EH (cell line): ENCODE results near the gene ISG20L2.

ENCODE experiments used
- DNase-seq: peaks from one replicate; pipeline ENCODE4 v3.0.0-alpha.2; 2015; ENCODE audit warnings: low read depth

Gene ISG20L2

GRCh38 chr1:156752843-156753482 lies 24.4 kb upstream of the ISG20L2 start:
- peak; percentile 37 for DNase-seq

GRCh38 chr1:156751757-156752481 lies 23.4 kb upstream of the ISG20L2 start:
- peak; percentile 96 for DNase-seq

GRCh38 chr1:156751451-156751756 lies 22.8 kb upstream of the ISG20L2 start, which contains the start of gene HDGF:
TSS of gene HDGF (minus strand) at chr1:156751675. CDS start at chr1:156751429, 246 bp downstream.
- DNase-seq: no peak

DNA sequence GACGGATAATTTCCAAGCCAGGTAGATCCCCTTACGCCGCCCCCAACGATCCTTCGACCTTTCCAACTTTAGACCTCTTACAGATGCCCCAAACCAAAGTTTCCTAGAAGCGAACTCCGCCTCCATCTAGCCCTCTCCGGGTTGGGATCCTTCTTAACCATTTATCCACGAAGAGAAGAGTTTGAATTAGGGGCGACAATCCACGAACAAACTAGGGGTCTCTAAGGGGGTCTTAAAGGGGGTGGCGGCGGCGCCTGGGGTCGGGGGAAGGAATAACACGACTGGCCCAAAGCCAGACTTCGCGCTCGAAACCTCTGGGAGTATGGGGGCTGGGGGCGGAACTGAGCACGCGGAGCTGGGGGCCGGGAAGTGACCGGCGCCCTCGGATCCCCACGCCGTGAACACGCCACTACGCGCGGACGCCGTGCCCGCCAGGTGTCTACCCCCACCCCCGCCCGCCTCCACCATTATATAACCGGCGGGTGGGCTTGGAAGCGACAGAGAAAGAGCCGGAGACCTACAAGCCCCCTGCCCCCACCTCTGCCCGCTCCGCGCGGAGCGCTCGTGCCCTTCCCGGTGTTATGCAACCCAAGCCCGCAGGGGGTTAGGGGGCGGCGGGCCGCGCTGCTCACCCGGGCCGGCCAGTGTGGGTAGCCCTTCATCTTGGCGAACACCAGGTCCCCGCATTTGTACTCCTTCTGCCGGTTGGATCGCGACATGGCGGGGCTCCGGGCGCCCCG lies 22.3 kb upstream of the ISG20L2 start:
- peak; percentile 47 for DNase-seq

DNA sequence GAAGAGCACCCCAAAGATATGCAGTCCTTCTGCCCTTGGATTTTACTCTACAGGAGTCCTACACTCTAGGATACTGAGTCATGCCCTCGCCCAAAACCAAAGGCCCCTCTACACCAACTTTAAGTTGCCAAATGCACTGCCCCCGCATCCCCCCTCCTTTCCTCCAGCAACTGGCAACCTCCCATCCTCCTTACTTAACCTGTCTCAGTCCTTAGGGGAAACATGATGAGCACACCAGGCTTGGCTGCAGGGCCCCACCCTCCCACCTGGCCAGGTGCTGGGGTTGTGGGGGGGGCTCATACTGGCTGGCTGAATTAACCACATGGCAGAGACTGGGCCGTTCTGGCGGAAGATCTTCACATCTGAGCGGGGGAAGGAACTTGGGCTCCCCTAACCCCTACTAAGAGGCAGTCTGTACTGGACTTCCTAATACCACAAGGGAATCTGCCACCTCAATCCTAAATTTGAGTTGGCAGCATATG lies 21.7 kb upstream of the ISG20L2 start:
- DNase-seq: peak; percentile 42

GRCh38 chr1:156749419-156750118 lies 21.0 kb upstream of the ISG20L2 start:
- peak; percentile 10 for DNase-seq

GRCh38 chr1:156748670-156749418 lies 20.3 kb upstream of the ISG20L2 start:
- peak; percentile 66 for DNase-seq

DNA sequence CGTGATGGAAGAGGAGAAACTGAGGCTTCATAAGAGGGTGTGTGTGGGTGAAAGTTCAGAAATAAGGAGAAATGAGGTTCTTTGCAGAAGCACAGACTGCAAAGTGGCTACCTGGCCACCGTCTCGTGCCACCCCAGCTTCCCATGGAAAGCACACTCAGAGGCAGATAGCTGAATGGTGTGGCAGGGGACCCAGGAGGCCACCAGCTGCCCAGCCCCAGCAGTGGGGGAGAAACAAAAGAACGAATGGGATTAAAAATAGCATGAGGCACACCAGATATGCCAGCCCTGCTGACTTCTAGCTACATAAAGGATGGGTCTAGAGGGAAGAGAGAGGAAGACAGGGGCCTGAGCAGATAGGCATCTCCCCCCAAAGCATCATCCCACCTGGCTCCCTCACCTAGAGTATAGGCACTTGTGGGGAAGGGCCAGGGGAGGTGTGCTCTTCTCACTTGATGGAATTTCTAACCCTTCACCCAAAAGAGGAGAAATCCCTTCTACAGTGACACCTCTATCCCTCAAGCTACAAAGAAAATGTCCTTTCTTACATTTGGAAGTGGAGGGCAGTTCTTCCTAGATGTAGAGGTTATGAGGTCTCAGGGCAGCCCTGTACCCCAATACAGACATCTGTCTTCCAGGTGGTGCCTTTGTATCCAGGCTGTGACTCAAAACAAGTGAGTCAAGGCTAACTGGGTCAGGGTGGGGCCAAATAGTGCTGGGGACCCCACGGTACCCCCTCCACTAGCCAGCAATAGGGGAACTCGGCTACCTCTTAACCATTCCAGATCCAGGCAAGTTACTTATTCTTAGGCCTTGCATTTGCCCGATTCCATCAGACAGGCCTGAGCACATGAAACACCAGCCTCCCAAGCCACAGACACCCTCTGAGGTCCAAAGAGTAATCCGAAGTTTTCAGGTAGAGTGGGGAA lies 19.4 kb upstream of the ISG20L2 start:
- peak; percentile 28 for DNase-seq

GRCh38 chr1:156746728-156747631 lies 18.4 kb upstream of the ISG20L2 start:
- peak; percentile 96 for DNase-seq

DNA sequence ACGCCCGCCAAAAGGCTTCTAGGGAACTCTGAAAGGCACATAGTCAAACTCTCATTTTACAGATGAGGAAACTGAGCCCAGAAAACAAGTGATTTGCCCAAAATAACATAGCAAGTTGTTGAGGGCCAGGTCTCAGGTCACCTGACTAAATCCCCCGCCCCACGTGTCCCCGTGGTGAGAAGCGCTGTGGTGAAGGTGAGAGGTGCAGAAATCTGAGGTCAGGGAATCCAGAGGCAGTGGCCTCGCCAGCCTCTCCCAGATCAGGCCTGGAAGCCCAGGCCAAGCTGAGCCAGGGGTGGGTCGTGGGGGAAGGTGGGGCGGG lies 17.8 kb upstream of the ISG20L2 start:
- no peak for DNase-seq

DNA sequence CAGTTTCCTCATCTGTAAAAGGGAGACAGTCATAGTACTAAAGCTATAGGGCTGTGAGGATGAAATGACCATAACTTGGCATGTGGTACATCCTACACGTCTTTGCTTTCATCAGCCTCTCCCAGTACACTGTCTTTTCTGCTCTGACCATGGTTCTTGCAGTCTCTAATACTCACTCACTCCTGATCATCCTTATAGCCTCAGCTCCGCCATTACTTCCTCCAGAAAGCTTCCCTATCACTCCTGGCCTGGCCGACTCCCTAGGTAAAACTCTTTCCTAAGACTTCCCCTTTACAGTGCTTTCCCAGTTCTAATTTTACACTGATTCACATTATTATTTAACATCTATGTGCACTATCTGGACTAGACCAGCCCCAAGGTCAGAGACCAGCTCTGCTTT lies 17.3 kb upstream of the ISG20L2 start:
- DNase-seq: no peak

DNA sequence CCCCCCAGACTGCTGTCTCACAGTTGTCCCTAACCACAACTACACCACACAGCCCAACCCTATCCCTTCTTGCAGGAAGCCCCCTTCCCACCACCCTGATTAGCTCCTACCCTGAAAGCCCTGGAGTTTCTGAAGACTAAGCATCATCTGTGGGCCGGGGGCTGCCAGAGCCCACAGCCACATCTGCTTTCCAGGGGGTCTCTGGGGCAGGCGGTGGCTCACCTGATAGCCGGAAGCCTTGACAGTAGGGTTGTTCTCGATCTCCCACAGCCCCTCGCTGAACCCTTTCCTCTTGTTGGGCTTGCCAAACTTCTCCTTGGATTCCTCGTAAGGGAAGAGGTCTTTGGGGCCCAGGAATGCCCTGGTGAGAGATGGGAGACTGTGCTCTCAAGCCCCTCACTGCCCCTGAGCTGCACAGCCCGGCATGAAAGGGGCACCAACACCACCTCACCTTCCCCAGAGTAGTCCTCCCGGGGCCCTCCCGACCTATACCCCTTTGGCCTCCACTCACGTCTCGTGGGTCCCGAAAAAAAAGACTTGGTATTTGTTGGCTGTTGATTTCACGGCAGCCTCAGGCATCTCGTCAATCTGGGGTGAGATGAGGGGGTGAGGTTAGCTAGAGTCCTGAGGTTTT lies 16.3 kb upstream of the ISG20L2 start:
- no peak for DNase-seq

GRCh38 chr1:156744344-156744743 lies 15.8 kb upstream of the ISG20L2 start:
- no peak for DNase-seq

GRCh38 chr1:156743367-156744302 lies 15.1 kb upstream of the ISG20L2 start:
- no peak for DNase-seq

- no peak for DNase-seq
Measured at GRCh38 chr1:156742801-156743200, 14.2 kb upstream of the ISG20L2 start.

DNA sequence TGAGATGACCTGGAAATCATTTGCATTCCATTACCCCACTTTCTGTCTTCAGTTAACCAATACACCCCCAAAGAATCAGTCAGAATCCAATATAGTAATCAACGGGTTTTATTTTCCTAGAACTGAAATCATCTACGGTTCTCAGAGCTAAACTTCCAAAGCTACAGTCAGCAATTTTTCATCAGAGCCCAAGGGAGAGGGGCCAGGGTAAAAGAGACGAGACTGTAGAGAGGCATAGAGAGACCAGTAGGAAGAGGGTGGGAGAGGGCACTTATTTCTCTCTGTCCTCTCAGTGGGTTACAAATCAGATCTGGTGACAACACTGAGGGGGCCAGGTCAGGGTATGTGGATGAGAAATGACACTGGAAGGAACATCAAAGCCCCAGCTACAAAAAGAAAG lies 13.5 kb upstream of the ISG20L2 start:
- no peak for DNase-seq

- DNase-seq: no peak
Measured at GRCh38 chr1:156741481-156741983, 13.0 kb upstream of the ISG20L2 start.
